HCT116 (cell line): ENCODE results near the gene TPSD1. TPM values are rescaled to one million over a fixed set of nuclear protein-coding genes. Genes with fewer than 3 reads are reported as not detected.

Experiments
- ATAC-seq: fragments of 200-7000 bp; cut with Tn5 transposase; 2 replicates; pipeline ENCODE4 v1.9.1; 2020; ENCODE audit warnings: mild to moderate bottlenecking, moderate library complexity
- BruUV-seq: library from RNA; stranded (reverse); fragments of 400-500 nt; replicated peaks from 2 replicates; lab custom pipeline; 2021; lab: Mats Ljungman, UMichigan
- CTCF ChIA-PET: fragments of 300-600 bp; sonication (Branson Sonifier 250); formaldehyde crosslinking; loops from one replicate; lab custom pipeline; 2021; ENCODE audit warnings: antibody characterized with exemption; lab: Charles Lee
- POLR2A ChIA-PET: fragments of 300-600, 350-600 bp; sonication (Branson Sonifier 250); formaldehyde crosslinking; loops from one replicate; lab custom pipeline; 2021; ENCODE audit warnings: antibody characterized with exemption; lab: Charles Lee
- RAD21 ChIA-PET, 2 experiments: fragments of 300-600 bp; sonication (Branson Sonifier 250); formaldehyde crosslinking; loops; one replicate each; lab custom pipeline; 2023; ENCODE audit warnings: low total read pairs in 2 of 2; ENCODE audit not compliant: uncharacterized antibody in 2 of 2, unreplicated experiment in 2 of 2, low non-redundant PET in 1 of 2; lab: Charles Lee
- DNase-seq: peaks from one replicate; pipeline ENCODE4 v3.0.0-alpha.2; 2010; ENCODE audit warnings: low read depth, low spot score
- H2AFZ ChIP-seq: fragments of 200-600 bp; shearing (Covaris generic), sonication (generic); 2 replicates; pipeline ENCODE4 v1.6.1; 2017; ENCODE audit warnings: low read depth, mixed run types, mixed read lengths, antibody characterized with exemption, low read length; ENCODE audit not compliant: poor library complexity, severe bottlenecking
- H3K27ac ChIP-seq: 2 replicates; pipeline ENCODE4 v1.5.1; 2012; ENCODE audit warnings: low read depth, low read length
- H3K27me3 ChIP-seq: fragments of 200-600 bp; sonication (generic); 2 replicates; pipeline ENCODE4 v1.6.1; 2016; ENCODE audit warnings: mixed run types, low read length, mixed read lengths; ENCODE audit not compliant: insufficient read depth
- H3K36me3 ChIP-seq, 2 experiments: fragments of 200-500 bp in 1 of 2; fragments of 200-600 bp in 1 of 2; sonication (Bioruptor generic) in 1 of 2; sonication (generic) in 1 of 2; 2 replicates each; pipeline versions ENCODE4 v1.5.1 to v1.6.1; 2014 to 2016; ENCODE audit warnings: low read length in 2 of 2, inconsistent platforms in 1 of 2, mixed read lengths in 1 of 2, mixed run types in 1 of 2; ENCODE audit not compliant: insufficient read depth in 2 of 2, control insufficient read depth in 1 of 2
- H3K4me1 ChIP-seq, 2 experiments: fragments of 200-600 bp in 1 of 2; sonication (generic) in 1 of 2; 2 replicates each; pipeline versions ENCODE4 v1.5.1 to v1.6.1; 2012 to 2017; ENCODE audit warnings: low read length in 2 of 2, inconsistent platforms in 1 of 2, mild to moderate bottlenecking in 1 of 2, mixed read lengths in 1 of 2, mixed run types in 1 of 2, moderate library complexity in 1 of 2; ENCODE audit not compliant: insufficient read depth in 2 of 2, control insufficient read depth in 1 of 2
- H3K4me2 ChIP-seq: fragments of 200-600 bp; sonication (generic); 2 replicates; pipeline ENCODE4 v1.6.1; 2017; ENCODE audit warnings: mixed run types, low read length, mixed read lengths
- H3K4me3 ChIP-seq, 2 experiments: fragments of 200-600 bp in 1 of 2; sonication (generic) in 1 of 2; replicated peaks in 1 of 2; 2 replicates each; pipeline ENCODE4 v1.5.1; 2011 to 2016; ENCODE audit warnings: low read length in 2 of 2, control low read depth in 1 of 2, low read depth in 1 of 2, mild to moderate bottlenecking in 1 of 2, mixed read lengths in 1 of 2, mixed run types in 1 of 2
- H3K79me2 ChIP-seq: fragments of 200-600 bp; sonication (generic); 2 replicates; pipeline ENCODE4 v1.6.1; 2017; ENCODE audit warnings: mild to moderate bottlenecking, mixed run types, low read length, moderate library complexity, mixed read lengths; ENCODE audit not compliant: insufficient read depth
- H3K9ac ChIP-seq: fragments of 200-600 bp; sonication (generic); 2 replicates; pipeline ENCODE4 v1.6.1; 2016; ENCODE audit warnings: low read length, mixed read lengths
- H3K9me2 ChIP-seq: fragments of 200-600 bp; sonication (generic), shearing (Covaris generic); 2 replicates; pipeline ENCODE4 v1.6.1; 2017; ENCODE audit warnings: mixed run types, mild to moderate bottlenecking, moderate library complexity; ENCODE audit not compliant: insufficient read depth
- H3K9me3 ChIP-seq, 2 experiments: fragments of 200-500 bp in 1 of 2; fragments of 200-600 bp in 1 of 2; sonication (Bioruptor generic) in 1 of 2; sonication (generic) in 1 of 2; 2 replicates each; pipeline ENCODE4 v1.6.1; 2014 to 2017; ENCODE audit warnings: low read length in 2 of 2, mixed read lengths in 2 of 2, inconsistent platforms in 1 of 2, low read depth in 1 of 2, mild to moderate bottlenecking in 1 of 2, mixed run types in 1 of 2, moderate library complexity in 1 of 2; ENCODE audit not compliant: control insufficient read depth in 1 of 2, insufficient read depth in 1 of 2
- H4K20me1 ChIP-seq: fragments of 200-600 bp; sonication (generic), shearing (Covaris generic); 2 replicates; pipeline ENCODE4 v1.6.1; 2017; ENCODE audit warnings: mixed run types, mild to moderate bottlenecking, moderate library complexity; ENCODE audit not compliant: insufficient read depth
- EZH2 ChIP-seq: fragments of 200-600 bp; sonication (generic); IDR thresholded peaks from 2 replicates; pipeline ENCODE4 v1.6.1; 2017; ENCODE audit warnings: antibody characterized with exemption, mixed run types
- EZH2phosphoT487 ChIP-seq: fragments of 200-600 bp; IDR thresholded peaks from 2 replicates; pipeline ENCODE4 v1.6.1; 2018; ENCODE audit warnings: antibody characterized with exemption, borderline replicate concordance
- FOSL1 ChIP-seq: IDR thresholded peaks from 2 replicates; pipeline ENCODE4 v1.6.1; 2012; ENCODE audit warnings: low read depth
- POLR2A ChIP-seq: IDR thresholded peaks from 2 replicates; pipeline ENCODE4 v1.7.0; 2011; ENCODE audit warnings: borderline replicate concordance; ENCODE audit not compliant: insufficient read depth, insufficient read length; ENCODE audit errors: extremely low read depth
- POLR2AphosphoS5 ChIP-seq: IDR thresholded peaks from 2 replicates; pipeline ENCODE4 v1.6.1; 2011; ENCODE audit warnings: mild to moderate bottlenecking, low read depth, low read length, moderate library complexity
- RAD21 ChIP-seq: IDR thresholded peaks from 2 replicates; pipeline ENCODE4 v1.6.1; 2012; ENCODE audit warnings: low read depth, mild to moderate bottlenecking
- SP1 ChIP-seq: IDR thresholded peaks from 2 replicates; pipeline ENCODE4 v1.6.1; 2012; ENCODE audit warnings: low read depth
- YY1 ChIP-seq: IDR thresholded peaks from 2 replicates; pipeline ENCODE4 v1.6.1; 2011; ENCODE audit warnings: low read length, low read depth, moderate library complexity, mild to moderate bottlenecking; ENCODE audit not compliant: insufficient replicate concordance; ENCODE audit errors: extremely low read depth
- ZNF274 ChIP-seq: fragments of 200-500 bp; sonication (Bioruptor generic); IDR thresholded peaks from 2 replicates; pipeline ENCODE4 v1.6.1; 2014; ENCODE audit warnings: mild to moderate bottlenecking, low read depth, low read length, inconsistent platforms
- intact Hi-C: fragments of 100-400 bp; cut with micrococcal nuclease; formaldehyde crosslinking; loops from 2 replicates; pipeline ENCODE4 v1.10.0; 2022
- total RNA-seq: library from RNA; stranded (reverse); gene quantifications from one replicate; pipeline ENCODE4 v1.2.1, GENCODE V29; 2021; ENCODE audit not compliant: unreplicated experiment
- TF ChIP-seq, protein P1 (sequence below), 3 experiments: fragments of 200-600 bp in 1 of 3; sonication (generic) in 1 of 3; IDR thresholded peaks in 2 of 3; conservative IDR thresholded peaks in 1 of 3; 2 replicates each; pipeline ENCODE4 v1.5.1; 2012 to 2017; ENCODE audit warnings: low read depth in 2 of 3, low read length in 2 of 3, antibody characterized with exemption in 1 of 3, borderline replicate concordance in 1 of 3, control low read depth in 1 of 3, mild to moderate bottlenecking in 1 of 3, mixed read lengths in 1 of 3, mixed run types in 1 of 3, moderate library complexity in 1 of 3; ENCODE audit not compliant: insufficient read depth in 1 of 3
- TF ChIP-seq, protein P2 (sequence below): IDR thresholded peaks from 2 replicates; pipeline ENCODE4 v1.6.1; 2012
- TF ChIP-seq, protein P3 (sequence below): IDR thresholded peaks from 2 replicates; pipeline ENCODE4 v1.6.1; 2012
- TF ChIP-seq, protein P4 (sequence below): IDR thresholded peaks from 2 replicates; pipeline ENCODE4 v1.6.1; 2011; ENCODE audit warnings: mild to moderate bottlenecking, low read length, moderate library complexity; ENCODE audit not compliant: insufficient replicate concordance; ENCODE audit errors: extremely low read depth

The TPSD1 gene
- total RNA-seq, 1 experiment from 2014 or later: not detected

DNA sequence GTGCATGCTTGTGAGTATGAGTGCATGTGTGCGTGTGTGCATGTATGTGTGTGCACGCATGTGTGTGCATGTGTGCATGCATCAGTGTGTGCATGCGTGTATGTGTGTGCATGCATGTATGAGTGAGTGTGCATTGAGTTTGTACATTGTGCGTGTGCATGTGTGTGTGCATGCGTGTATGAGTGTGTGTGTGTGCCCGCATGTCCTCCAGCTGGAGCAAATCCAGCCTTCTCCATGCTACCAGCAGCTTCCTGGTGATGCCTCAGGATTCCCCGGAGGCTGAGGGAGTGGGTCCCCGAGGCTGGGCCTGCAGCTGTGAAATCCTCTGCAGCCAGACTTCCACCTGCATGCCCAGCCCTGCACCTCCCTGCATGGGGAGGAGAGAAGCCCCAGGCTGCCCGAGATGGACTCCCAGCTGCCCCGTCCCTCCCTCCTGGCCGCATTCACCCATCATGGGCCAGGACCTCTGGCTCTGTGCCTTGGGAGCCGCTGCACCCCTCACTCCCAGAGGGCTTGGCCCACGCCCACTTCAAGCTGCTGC is 9.3 kb downstream of the TPSD1 start:
- H4K20me1 ChIP-seq: no peaks in the 10 kb centered on the region
- H3K27ac ChIP-seq: no peak overlapping the region
- BruUV-seq: no TSS peak
- H2AFZ ChIP-seq: no peak overlapping the region
- H3K27me3 ChIP-seq: no peaks in the 10 kb centered on the region
- no peak overlapping the region for H3K4me2 ChIP-seq
- H3K36me3 ChIP-seq: no peaks in the 10 kb centered on the region
- ATAC-seq: no peak
- intact Hi-C loops: no loop called here
- POLR2A ChIA-PET: no interaction called here
- H3K9me2 ChIP-seq: no peaks in the 10 kb centered on the region
- peaks cover 4 to 5% of the 10 kb centered on the region in 2 experiments; a peak in 3 of 4 replicates for H3K4me1 ChIP-seq
- no peak for DNase-seq
- H3K4me3 ChIP-seq: no peak overlapping the region
- CTCF ChIA-PET: no interaction called here
- no peak overlapping the region for H3K9ac ChIP-seq
- no peaks in the 10 kb centered on the region; a peak in 1 of 4 replicates for H3K9me3 ChIP-seq
- no peak for TF ChIP-seq EZH2
- TF ChIP-seq POLR2A: no peak
- no peak for TF ChIP-seq ZNF274
- TF ChIP-seq, protein P1, sequence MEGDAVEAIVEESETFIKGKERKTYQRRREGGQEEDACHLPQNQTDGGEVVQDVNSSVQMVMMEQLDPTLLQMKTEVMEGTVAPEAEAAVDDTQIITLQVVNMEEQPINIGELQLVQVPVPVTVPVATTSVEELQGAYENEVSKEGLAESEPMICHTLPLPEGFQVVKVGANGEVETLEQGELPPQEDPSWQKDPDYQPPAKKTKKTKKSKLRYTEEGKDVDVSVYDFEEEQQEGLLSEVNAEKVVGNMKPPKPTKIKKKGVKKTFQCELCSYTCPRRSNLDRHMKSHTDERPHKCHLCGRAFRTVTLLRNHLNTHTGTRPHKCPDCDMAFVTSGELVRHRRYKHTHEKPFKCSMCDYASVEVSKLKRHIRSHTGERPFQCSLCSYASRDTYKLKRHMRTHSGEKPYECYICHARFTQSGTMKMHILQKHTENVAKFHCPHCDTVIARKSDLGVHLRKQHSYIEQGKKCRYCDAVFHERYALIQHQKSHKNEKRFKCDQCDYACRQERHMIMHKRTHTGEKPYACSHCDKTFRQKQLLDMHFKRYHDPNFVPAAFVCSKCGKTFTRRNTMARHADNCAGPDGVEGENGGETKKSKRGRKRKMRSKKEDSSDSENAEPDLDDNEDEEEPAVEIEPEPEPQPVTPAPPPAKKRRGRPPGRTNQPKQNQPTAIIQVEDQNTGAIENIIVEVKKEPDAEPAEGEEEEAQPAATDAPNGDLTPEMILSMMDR (IDR thresholded peaks at IDR 0.05 in 2 of 3, conservative IDR thresholded peaks at IDR 0.05 in 1 of 3; ENCODE audit: borderline replicate concordance in 1 of 3, insufficient read depth in 1 of 3, low read depth in 2 of 3, low read length in 2 of 3): no peak
- TF ChIP-seq EZH2phosphoT487: no peak
- no peak for TF ChIP-seq SP1
- no peak for TF ChIP-seq YY1
- TF ChIP-seq, protein P2, sequence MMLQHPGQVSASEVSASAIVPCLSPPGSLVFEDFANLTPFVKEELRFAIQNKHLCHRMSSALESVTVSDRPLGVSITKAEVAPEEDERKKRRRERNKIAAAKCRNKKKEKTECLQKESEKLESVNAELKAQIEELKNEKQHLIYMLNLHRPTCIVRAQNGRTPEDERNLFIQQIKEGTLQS: no peak
- TF ChIP-seq POLR2AphosphoS5: no peak
- TF ChIP-seq RAD21: no peak
- TF ChIP-seq, protein P3, sequence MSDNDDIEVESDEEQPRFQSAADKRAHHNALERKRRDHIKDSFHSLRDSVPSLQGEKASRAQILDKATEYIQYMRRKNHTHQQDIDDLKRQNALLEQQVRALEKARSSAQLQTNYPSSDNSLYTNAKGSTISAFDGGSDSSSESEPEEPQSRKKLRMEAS: no peak
- TF ChIP-seq, protein P4, sequence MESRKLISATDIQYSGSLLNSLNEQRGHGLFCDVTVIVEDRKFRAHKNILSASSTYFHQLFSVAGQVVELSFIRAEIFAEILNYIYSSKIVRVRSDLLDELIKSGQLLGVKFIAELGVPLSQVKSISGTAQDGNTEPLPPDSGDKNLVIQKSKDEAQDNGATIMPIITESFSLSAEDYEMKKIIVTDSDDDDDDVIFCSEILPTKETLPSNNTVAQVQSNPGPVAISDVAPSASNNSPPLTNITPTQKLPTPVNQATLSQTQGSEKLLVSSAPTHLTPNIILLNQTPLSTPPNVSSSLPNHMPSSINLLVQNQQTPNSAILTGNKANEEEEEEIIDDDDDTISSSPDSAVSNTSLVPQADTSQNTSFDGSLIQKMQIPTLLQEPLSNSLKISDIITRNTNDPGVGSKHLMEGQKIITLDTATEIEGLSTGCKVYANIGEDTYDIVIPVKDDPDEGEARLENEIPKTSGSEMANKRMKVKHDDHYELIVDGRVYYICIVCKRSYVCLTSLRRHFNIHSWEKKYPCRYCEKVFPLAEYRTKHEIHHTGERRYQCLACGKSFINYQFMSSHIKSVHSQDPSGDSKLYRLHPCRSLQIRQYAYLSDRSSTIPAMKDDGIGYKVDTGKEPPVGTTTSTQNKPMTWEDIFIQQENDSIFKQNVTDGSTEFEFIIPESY: no peak
- TF ChIP-seq FOSL1: no peak
- H3K79me2 ChIP-seq: no peaks in the 10 kb centered on the region
- RAD21 ChIA-PET: no interaction called here
